Endothelial cell (in vitro differentiated cells): ENCODE data around the gene GIN1. TPM values are rescaled to one million over a fixed set of nuclear protein-coding genes. Genes with fewer than 3 reads are reported as not detected.
"Not testable (repeated sequence)": the region's sequence is repeated elsewhere in the genome, so short reads cannot be mapped to it uniquely, and the experiment has no call there.

ENCODE experiments used
- DNase-seq: peaks from one replicate; pipeline ENCODE4 v3.0.0; 2021; ENCODE audit warnings: low spot score
- H3K27ac Mint-ChIP-seq: one replicate; pipeline ENCODE4 v1.8.0; 2021; ENCODE audit warnings: mixed read lengths, inconsistent platforms; ENCODE audit not compliant: unreplicated experiment
- H3K27me3 Mint-ChIP-seq: one replicate; pipeline ENCODE4 v1.8.0; 2021; ENCODE audit warnings: mild to moderate bottlenecking, moderate library complexity, mixed read lengths, inconsistent platforms; ENCODE audit not compliant: unreplicated experiment
- H3K36me3 Mint-ChIP-seq: one replicate; pipeline ENCODE4 v1.8.0; 2021; ENCODE audit warnings: mild to moderate bottlenecking, low read depth, mixed read lengths, inconsistent platforms; ENCODE audit not compliant: unreplicated experiment
- H3K4me1 Mint-ChIP-seq: one replicate; pipeline ENCODE4 v1.8.0; 2021; ENCODE audit warnings: mild to moderate bottlenecking, mixed read lengths, inconsistent platforms; ENCODE audit not compliant: unreplicated experiment
- H3K4me3 Mint-ChIP-seq: one replicate; pipeline ENCODE4 v1.8.0; 2021; ENCODE audit warnings: mild to moderate bottlenecking, mixed read lengths, inconsistent platforms; ENCODE audit not compliant: unreplicated experiment
- H3K9me3 Mint-ChIP-seq: one replicate; pipeline ENCODE4 v1.8.0; 2021; ENCODE audit warnings: mixed read lengths, inconsistent platforms; ENCODE audit not compliant: unreplicated experiment
- CTCF ChIP-seq: fragments of 200-600 bp; sonication (generic); IDR thresholded peaks from one replicate; pipeline ENCODE4 v1.5.0; 2021; ENCODE audit warnings: antibody characterized with exemption; ENCODE audit not compliant: unreplicated experiment
- total RNA-seq: library from RNA; stranded (reverse); fragmentation: NEBNext Ultra II Directional; extraction: Animal tissue kit (Norgen Biotek cat#: 25700); gene quantifications from one replicate; pipeline ENCODE4 v1.2.1, GENCODE V29; 2021; ENCODE audit not compliant: unreplicated experiment

Gene GIN1
- total RNA-seq, 1 donor from 2014 or later = 3.7 TPM

GRCh38 chr5:103057208-103058130, 62.5 kb downstream of the GIN1 start:
- DNase-seq = no peak
- Mint-ChIP-seq H3K4me3 (no peak overlapping the region), H3K27me3 (peaks cover 6% of the 10 kb centered on the region), H3K9me3 (no peaks in the 10 kb centered on the region), H3K27ac (no peak overlapping the region), H3K4me1 (no peaks in the 10 kb centered on the region), H3K36me3 (no peaks in the 10 kb centered on the region)
- TF ChIP-seq CTCF = no peak

DNA sequence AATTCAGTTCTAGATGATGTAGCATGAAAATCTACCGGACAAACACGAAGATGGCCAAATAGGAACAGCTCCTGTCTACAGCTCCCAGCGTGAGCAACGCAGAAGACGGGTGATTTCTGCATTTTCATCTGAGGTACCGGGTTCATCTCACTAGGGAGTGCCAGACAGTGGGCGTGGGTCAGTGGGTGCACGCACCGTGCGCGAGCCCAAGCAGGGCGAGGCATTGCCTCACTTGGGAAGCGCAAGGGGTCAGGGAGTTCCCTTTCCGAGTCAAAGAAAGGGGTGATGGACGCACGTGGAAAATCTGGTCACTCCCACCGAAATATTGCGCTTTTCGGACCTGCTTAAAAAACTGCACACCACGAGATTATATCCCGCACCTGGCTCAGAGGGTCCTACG, 73.2 kb downstream of the GIN1 start:
- not testable (repeated sequence) for H3K27ac Mint-ChIP-seq, H3K36me3 Mint-ChIP-seq, H3K4me3 Mint-ChIP-seq

GRCh38 chr5:103041071-103041676, 78.8 kb downstream of the GIN1 start:
- Mint-ChIP-seq H3K9me3 (no peaks in the 10 kb centered on the region), H3K4me1 (no peaks in the 10 kb centered on the region), H3K36me3 (no peaks in the 10 kb centered on the region), H3K27ac (no peak overlapping the region), H3K27me3 (no peaks in the 10 kb centered on the region), H3K4me3 (no peak overlapping the region)
- TF ChIP-seq CTCF = no peak
- DNase-seq = no peak

More for the DNA sequence above, 73.2 kb downstream of the GIN1 start:
- not testable (repeated sequence) for DNase-seq, H3K9me3 Mint-ChIP-seq, H3K27me3 Mint-ChIP-seq, H3K4me1 Mint-ChIP-seq

DNA sequence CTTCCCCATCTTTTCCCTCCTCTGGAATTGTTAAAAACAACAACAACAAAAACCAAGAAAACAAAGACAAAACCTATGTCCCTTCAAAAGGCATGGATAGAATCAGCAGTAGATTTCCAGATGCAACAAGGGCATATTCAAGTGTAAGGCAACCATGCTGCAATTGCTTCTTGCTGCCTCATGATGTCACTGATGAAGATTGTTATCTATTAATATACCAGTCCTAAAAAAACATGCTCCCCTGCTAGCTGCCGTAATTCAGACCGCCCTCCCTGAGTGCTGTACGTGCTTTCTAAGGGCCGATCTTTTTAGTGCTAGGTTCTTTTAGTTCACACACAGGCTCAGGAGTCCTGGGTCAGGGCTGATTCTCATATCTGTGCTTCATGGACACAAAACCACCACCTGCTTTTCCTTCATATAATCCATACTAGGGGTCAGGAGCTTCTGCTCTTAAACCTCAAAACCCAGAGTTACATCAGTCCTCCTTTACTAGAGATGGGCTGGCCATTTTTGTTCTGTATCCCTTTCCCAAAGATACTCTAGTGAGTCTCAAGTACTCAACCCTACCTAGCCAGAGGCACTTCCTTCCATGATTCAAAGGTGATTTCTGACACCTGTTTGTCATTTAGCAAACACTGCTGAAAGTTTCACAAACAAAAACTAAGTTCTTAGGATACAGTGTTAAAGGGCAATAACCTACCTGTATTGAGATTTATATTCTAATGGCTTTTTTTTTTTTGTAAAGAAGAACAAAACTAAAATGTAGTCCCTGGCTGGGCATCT, 82.1 kb downstream of the GIN1 start:
- no peaks in the 10 kb centered on the region for H3K4me1 Mint-ChIP-seq
- DNase-seq = no peak
- peaks cover 4% of the 10 kb centered on the region for H3K36me3 Mint-ChIP-seq
- H3K4me3 Mint-ChIP-seq = no peak overlapping the region
- no peak for TF ChIP-seq CTCF
- H3K9me3 Mint-ChIP-seq = no peaks in the 10 kb centered on the region
- H3K27me3 Mint-ChIP-seq = no peaks in the 10 kb centered on the region
- H3K27ac Mint-ChIP-seq = no peak overlapping the region

DNA sequence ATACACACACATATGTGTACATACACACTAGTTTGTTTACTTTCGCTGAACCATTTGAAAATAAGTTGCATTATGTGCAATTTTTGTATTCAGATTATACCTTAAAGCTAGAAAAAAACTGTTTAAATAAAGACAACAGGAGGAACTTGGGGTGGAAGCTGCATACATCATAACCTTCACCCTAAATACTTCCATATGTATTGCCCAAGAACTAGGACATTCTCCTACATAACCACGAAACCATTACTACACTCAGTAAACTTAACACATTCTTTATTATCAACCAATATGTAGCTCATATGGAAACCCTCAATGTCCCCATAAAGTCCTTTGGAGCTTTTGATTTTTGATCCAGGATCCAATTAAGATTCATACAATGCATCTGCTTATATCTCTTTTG, 83.3 kb downstream of the GIN1 start:
- Mint-ChIP-seq H3K9me3 (no peaks in the 10 kb centered on the region), H3K36me3 (peaks cover 11% of the 10 kb centered on the region), H3K27me3 (peaks cover 3% of the 10 kb centered on the region), H3K4me1 (no peaks in the 10 kb centered on the region), H3K27ac (no peak overlapping the region), H3K4me3 (no peak overlapping the region)
- no peak for TF ChIP-seq CTCF
- DNase-seq = no peak
